ENCODE results near the gene SNRNP200.

DNA sequence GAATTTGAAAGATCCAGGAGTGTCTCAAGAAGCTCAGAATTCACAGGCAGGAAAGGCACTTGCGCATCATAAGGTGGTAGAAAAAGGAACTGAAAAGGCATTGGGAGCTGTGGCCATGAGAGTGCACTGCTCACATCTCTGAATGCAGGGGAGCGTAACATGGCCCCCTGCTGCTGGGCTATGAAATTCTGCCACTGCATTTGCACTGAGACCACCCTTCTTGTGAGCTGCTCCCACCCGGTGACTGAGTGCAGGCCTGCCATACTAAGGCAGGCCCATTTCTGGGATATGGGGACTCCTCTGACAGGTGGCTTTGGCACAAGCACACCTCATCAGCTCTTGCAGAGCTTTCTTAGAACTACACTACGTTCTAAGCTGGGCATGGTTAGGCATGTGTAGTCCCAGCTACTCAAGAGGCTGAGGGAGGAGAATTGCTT is 71.4 kb downstream of the SNRNP200 start:
- TF ChIP-seq, protein P1, sequence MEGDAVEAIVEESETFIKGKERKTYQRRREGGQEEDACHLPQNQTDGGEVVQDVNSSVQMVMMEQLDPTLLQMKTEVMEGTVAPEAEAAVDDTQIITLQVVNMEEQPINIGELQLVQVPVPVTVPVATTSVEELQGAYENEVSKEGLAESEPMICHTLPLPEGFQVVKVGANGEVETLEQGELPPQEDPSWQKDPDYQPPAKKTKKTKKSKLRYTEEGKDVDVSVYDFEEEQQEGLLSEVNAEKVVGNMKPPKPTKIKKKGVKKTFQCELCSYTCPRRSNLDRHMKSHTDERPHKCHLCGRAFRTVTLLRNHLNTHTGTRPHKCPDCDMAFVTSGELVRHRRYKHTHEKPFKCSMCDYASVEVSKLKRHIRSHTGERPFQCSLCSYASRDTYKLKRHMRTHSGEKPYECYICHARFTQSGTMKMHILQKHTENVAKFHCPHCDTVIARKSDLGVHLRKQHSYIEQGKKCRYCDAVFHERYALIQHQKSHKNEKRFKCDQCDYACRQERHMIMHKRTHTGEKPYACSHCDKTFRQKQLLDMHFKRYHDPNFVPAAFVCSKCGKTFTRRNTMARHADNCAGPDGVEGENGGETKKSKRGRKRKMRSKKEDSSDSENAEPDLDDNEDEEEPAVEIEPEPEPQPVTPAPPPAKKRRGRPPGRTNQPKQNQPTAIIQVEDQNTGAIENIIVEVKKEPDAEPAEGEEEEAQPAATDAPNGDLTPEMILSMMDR (IDR thresholded peaks at IDR 0.05): no peak
- no peak for TF ChIP-seq POLR2A (IDR thresholded peaks at IDR 0.05)
